ENCODE results near the gene RNU5D-1. TPM values are rescaled to one million over a fixed set of nuclear protein-coding genes. Genes with fewer than 3 reads are reported as not detected.
A peak's percentile ranks its signal among the peaks of the same experiment; 100 is the strongest.

The RNU5D-1 gene
- total and polyA plus RNA-seq, 2 of the 13 experiments (the other 11 are each of a cell fraction or from before 2014, with no cell fraction given) = 165 TPM; not detected in 1

DNA sequence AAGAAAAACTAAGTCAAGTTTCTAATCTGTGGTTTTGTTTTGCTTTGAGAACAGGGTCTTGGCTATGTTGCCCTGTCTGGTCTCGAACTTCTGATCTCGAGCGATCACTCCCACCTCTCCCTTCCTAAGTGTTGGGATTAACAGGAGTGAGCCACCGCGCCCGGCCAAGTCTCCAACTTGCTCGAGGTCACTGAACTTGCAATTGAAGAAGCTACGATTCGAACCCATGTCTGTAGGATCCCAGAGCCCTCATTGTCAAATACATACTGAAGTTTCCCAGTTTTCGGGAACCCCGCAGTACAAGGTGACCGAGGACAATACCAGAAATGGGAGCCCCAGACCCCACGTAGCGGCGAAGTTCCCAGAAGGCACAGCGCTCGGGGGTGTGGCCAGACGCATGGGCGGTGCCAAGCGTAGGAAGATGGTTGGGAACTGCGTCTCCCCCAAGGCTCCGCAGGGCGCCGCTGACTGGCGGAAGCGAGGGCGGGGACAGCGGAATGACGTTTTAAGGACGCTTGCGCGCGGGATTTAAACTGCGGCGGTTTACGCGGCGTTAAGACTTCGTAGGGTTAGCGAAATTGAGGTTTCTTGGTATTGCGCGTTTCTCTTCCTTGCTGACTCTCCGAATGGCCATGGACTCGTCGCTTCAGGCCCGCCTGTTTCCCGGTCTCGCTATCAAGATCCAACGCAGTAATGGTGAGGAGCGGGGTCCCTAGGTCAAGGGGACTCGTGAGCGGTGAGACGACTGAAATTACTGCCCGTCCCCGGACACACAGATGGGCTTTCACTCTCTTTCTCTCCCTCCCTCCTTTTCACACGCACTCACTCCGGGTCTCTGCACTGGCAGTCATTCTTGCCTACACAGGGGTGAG lies 8.6 kb upstream of the RNU5D-1 start, which contains the start of gene KIF2C (continued):
- TF ChIP-seq, protein P1, sequence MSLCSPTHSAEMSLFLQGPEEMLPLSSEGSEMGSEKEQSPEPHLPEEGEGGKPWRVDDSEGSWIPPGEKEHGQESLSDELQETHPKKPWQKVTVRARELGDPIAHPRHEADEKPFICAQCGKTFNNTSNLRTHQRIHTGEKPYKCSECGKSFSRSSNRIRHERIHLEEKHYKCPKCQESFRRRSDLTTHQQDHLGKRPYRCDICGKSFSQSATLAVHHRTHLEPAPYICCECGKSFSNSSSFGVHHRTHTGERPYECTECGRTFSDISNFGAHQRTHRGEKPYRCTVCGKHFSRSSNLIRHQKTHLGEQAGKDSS (CRISPR knock-in tag; IDR thresholded peaks at IDR 0.05; ENCODE audit: borderline replicate concordance, low read depth) = no peak
- TF ChIP-seq SATB2 (CRISPR knock-in tag; IDR thresholded peaks at IDR 0.05) (no peak), PTBP1 (IDR thresholded peaks at IDR 0.05; ENCODE audit: low read depth, low read length, poor library complexity, severe bottlenecking) (no peak), ZNF224 (CRISPR knock-in tag; IDR thresholded peaks at IDR 0.05) (peak; percentile 59; the same call in 1 of the 2 replicates), ZNF251 (CRISPR knock-in tag; IDR thresholded peaks at IDR 0.05) (no peak), ISX (CRISPR knock-in tag; conservative IDR thresholded peaks at IDR 0.05) (0 out of 2 replicates have a peak, but pooled peaks have one; percentile 6), ZNF772 (CRISPR knock-in tag; IDR thresholded peaks at IDR 0.05) (no peak), ZNF709 (CRISPR knock-in tag; IDR thresholded peaks at IDR 0.05) (no peak), ZNF136 (CRISPR knock-in tag; IDR thresholded peaks at IDR 0.05; ENCODE audit: low read depth) (0 out of 2 replicates have a peak, but pooled peaks have one; percentile 18), CBX2 (IDR thresholded peaks at IDR 0.05; ENCODE audit: low read depth, low read length) (no peak), CBX2 (CRISPR knock-in tag; IDR thresholded peaks at IDR 0.05; ENCODE audit: low read depth) (no peak), CENPX (CRISPR knock-in tag; IDR thresholded peaks at IDR 0.05) (no peak), FOXP1 (IDR thresholded peaks at IDR 0.05) (no peak), FOXP1 (CRISPR knock-in tag; IDR thresholded peaks at IDR 0.05) (0 out of 2 replicates have a peak, but pooled peaks have one; percentile 4), HNRNPL (IDR thresholded peaks at IDR 0.05; ENCODE audit: low read depth, low read length) (no peak)
- TF ChIP-seq, protein P2, sequence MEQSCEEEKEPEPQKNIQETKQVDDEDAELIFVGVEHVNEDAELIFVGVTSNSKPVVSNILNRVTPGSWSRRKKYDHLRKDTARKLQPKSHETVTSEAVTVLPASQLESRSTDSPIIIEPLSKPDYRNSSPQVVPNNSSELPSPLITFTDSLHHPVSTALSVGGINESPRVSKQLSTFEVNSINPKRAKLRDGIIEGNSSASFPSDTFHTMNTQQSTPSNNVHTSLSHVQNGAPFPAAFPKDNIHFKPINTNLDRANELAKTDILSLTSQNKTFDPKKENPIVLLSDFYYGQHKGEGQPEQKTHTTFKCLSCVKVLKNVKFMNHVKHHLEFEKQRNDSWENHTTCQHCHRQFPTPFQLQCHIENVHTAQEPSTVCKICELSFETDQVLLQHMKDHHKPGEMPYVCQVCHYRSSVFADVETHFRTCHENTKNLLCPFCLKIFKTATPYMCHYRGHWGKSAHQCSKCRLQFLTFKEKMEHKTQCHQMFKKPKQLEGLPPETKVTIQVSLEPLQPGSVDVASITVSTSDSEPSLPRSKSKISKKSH (CRISPR knock-in tag; IDR thresholded peaks at IDR 0.05; ENCODE audit: borderline replicate concordance) = peak; percentile 75; the same call in 1 of the 2 replicates
- TF ChIP-seq, protein P3, sequence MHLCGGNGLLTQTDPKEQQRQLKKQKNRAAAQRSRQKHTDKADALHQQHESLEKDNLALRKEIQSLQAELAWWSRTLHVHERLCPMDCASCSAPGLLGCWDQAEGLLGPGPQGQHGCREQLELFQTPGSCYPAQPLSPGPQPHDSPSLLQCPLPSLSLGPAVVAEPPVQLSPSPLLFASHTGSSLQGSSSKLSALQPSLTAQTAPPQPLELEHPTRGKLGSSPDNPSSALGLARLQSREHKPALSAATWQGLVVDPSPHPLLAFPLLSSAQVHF (CRISPR knock-in tag; IDR thresholded peaks at IDR 0.05) = peak; percentile 79
- TF ChIP-seq, protein P4, sequence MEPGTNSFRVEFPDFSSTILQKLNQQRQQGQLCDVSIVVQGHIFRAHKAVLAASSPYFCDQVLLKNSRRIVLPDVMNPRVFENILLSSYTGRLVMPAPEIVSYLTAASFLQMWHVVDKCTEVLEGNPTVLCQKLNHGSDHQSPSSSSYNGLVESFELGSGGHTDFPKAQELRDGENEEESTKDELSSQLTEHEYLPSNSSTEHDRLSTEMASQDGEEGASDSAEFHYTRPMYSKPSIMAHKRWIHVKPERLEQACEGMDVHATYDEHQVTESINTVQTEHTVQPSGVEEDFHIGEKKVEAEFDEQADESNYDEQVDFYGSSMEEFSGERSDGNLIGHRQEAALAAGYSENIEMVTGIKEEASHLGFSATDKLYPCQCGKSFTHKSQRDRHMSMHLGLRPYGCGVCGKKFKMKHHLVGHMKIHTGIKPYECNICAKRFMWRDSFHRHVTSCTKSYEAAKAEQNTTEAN (CRISPR knock-in tag; conservative IDR thresholded peaks at IDR 0.05) = no peak

Measured in HepG2 (cell line).